GM12874 (cell line): Measurements from ENCODE around the gene TFAP2C.

Experiments used
- TF ChIP-seq, protein P1 (sequence below): IDR thresholded peaks from 2 replicates; pipeline ENCODE4 v1.5.1; 2011; ENCODE audit warnings: low read depth, mild to moderate bottlenecking, control low read depth, low read length, moderate library complexity; ENCODE audit not compliant: insufficient read depth

Gene TFAP2C

DNA sequence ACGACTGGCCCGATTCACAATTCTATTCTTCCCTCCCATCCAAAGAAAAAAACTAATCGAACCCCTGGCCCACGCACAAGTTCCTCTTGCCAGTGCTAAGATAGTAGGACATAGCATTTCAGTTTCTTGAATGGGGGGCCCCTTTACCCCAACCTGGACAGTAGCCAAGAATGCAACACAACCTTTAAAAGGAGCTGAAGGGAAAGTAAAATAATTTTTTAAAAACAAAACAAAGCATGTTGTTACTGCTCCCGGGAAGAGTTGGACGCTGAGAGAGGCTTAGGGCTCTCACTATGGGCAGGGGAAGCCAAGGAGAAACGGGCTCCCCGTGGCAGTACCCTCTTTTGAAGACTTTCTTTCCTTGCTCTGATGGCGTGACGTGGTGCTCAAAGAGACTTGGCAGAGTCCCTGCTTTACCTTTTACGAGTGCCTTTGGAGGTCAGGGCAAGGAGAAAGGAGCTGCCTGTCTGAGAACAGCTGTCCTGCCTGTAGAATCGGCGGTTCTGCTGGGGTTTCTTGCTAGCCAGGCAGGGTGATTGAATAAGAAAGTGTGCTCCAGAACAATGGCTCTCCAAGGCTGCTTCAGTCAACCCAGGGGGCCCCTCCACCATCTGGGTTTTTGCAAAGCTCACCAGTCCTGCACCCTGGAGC is 5.8 kb downstream of the TFAP2C start:
- TF ChIP-seq, protein P1, sequence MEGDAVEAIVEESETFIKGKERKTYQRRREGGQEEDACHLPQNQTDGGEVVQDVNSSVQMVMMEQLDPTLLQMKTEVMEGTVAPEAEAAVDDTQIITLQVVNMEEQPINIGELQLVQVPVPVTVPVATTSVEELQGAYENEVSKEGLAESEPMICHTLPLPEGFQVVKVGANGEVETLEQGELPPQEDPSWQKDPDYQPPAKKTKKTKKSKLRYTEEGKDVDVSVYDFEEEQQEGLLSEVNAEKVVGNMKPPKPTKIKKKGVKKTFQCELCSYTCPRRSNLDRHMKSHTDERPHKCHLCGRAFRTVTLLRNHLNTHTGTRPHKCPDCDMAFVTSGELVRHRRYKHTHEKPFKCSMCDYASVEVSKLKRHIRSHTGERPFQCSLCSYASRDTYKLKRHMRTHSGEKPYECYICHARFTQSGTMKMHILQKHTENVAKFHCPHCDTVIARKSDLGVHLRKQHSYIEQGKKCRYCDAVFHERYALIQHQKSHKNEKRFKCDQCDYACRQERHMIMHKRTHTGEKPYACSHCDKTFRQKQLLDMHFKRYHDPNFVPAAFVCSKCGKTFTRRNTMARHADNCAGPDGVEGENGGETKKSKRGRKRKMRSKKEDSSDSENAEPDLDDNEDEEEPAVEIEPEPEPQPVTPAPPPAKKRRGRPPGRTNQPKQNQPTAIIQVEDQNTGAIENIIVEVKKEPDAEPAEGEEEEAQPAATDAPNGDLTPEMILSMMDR = no peak

DNA sequence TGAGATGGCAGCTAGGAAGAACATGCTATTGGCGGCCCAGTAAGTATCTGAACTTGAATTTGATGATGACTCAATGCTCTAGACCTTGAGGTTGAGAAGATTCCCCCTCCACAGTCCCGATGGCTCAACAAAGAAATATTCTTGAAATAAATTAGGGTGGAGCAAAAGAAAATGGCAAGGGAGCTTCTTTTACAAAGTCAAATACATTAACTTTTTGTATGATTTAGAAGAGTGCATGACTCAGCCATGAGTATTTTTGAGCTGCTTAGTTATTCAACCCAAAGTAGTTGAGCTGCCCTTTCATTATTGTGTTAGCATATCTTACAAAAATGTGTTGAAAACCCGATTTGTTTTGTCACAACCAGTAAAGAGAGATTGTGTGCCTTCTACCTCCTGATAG is 7.6 kb downstream of the TFAP2C start:
- TF ChIP-seq, protein P1 = no peak

DNA sequence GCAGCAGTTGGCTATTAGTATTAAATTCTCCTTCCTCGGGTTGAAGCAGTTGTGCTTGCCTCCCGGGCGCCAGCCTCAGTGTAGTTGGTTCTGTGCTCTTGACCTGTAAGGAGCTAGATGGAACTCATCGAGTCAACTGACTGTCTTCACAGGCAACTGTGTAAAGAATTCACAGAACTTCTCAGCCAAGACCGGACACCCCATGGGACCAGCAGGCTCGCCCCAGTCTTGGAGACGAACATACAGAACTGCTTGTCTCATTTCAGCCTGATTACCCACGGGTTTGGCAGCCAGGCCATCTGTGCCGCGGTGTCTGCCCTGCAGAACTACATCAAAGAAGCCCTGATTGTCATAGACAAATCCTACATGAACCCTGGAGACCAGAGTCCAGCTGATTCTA is 8.5 kb downstream of the TFAP2C start:
- TF ChIP-seq, protein P1 = no peak

DNA sequence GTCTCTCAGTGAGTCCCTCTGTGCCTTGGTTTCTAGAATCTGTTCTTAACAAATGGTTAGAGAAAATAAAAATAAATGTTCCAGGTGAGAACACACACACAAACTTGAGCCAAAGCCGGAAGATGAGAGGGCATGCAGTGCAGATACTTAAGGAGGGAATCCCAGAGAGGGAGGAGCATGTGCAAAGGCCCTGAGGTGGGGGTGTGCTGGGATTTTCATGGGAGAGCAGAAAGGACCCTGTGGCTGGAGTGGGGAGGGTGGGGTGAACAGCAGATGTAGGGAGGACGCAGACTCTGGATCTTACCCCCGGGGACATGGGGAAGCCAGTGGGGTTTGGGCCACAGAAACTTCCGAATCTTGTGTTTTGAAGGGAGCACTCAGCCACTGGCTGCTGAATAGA is 17.5 kb downstream of the TFAP2C start:
- TF ChIP-seq, protein P1 = no peak

DNA sequence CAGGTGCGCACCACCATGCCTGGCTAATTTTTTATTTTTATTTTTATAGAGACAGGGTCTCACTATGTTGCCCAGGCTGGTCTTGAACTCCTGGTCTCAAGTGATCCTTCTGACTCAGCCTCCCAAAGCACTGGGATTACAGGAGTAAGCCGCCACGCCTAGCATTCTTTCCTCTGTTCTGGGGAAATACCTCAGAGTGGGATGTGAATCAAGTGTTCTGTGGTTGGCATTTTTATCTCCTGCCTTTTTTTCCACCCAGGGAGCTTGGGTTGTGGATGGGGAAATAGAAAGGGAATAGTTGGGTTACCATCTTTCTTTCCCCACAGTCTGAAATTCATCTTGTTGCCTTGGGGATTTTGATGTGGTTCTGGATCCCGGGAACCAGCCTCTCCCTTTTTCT is 24.1 kb downstream of the TFAP2C start:
- TF ChIP-seq, protein P1 = no peak

DNA sequence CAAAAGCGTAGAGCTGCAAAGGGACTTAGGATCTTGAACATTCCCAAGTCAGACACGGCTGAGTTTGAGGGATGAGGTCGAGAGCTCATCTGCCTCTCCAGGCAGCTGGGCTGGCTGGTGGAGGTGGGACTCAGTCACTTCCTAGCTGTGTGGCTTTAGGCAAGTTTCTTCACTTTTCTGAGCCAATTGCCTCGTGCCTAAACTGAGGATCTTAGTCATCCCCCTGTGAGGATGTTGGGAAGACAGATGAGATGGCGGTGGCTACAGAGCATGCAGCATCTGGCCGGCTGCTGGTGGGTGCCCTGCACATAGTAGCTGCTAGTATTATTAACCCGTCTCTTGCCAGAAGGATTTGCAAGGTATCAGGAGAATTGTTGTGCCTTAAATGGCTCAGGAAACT is 27.5 kb downstream of the TFAP2C start:
- TF ChIP-seq, protein P1 = no peak

DNA sequence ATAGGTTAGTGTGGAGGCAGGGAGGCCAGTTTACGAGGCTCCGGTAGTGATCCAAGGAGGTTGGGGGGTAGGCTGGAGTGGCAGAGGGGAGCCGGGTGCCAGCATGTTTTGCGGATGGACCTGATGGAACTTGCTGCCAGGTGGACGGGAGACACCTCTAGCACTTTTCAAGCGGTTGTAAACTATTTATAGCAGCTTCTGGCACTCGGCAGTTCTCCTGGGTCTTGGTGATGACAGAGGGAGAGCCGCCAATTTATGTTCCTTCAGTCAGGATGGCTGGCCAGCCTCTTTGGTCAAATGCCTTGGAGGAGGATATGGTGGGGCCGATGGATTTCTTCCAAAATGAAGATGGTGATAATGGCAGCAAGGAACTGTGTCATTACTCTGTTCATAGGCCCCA is 28.8 kb downstream of the TFAP2C start:
- TF ChIP-seq, protein P1 = no peak
